OCI-LY3 (cell line): Measurements from ENCODE around the gene NFIB.

ENCODE experiments used
- H2AFZ ChIP-seq: fragments of 200-600, 300-600 bp; shearing (Covaris generic); 2 replicates; pipeline ENCODE4 v1.6.0; 2014; ENCODE audit warnings: antibody characterized with exemption, low read depth, low read length
- H3K27ac ChIP-seq: fragments of 200-600, 300-600 bp; sonication (generic); 2 replicates; pipeline ENCODE4 v1.5.1; 2014; ENCODE audit warnings: mild to moderate bottlenecking, low read length, moderate library complexity, mixed read lengths
- H3K27me3 ChIP-seq: fragments of 200-600, 300-600 bp; sonication (generic); 2 replicates; pipeline ENCODE4 v1.6.1; 2014; ENCODE audit warnings: low read depth, low read length, mixed read lengths
- H3K36me3 ChIP-seq: fragments of 200-600, 300-600 bp; sonication (generic); replicated peaks from 2 replicates; pipeline ENCODE3; 2014; ENCODE audit warnings: low read depth, low read length, mixed read lengths
- H3K4me1 ChIP-seq: fragments of 300-600, 200-600 bp; sonication (generic); 2 replicates; pipeline ENCODE4 v1.6.1; 2014; ENCODE audit warnings: low read length, mixed read lengths
- H3K4me2 ChIP-seq: fragments of 200-600, 300-600 bp; sonication (generic); 2 replicates; pipeline ENCODE4 v1.6.1; 2014; ENCODE audit warnings: low read length, mixed read lengths
- H3K4me3 ChIP-seq: fragments of 300-600, 200-600 bp; sonication (generic); 2 replicates; pipeline ENCODE4 v1.5.1; 2014; ENCODE audit warnings: antibody characterized with exemption, mild to moderate bottlenecking, low read length, moderate library complexity
- H3K79me2 ChIP-seq: fragments of 300-600, 200-600 bp; shearing (Covaris generic); 2 replicates; pipeline ENCODE4 v1.6.1; 2014; ENCODE audit warnings: mild to moderate bottlenecking, low read length, mixed read lengths
- H3K9ac ChIP-seq: fragments of 300-600, 200-600 bp; shearing (Covaris generic); 2 replicates; pipeline ENCODE4 v1.6.0; 2014; ENCODE audit warnings: mild to moderate bottlenecking, low read length, moderate library complexity
- H3K9me3 ChIP-seq: fragments of 200-600, 300-600 bp; shearing (Covaris generic); 2 replicates; pipeline ENCODE4 v1.6.1; 2014; ENCODE audit warnings: low read length, mixed read lengths; ENCODE audit not compliant: insufficient read depth
- H4K20me1 ChIP-seq: fragments of 200-600, 300-600 bp; sonication (generic); 2 replicates; pipeline ENCODE4 v1.6.1; 2016; ENCODE audit warnings: low read length, mixed read lengths; ENCODE audit not compliant: insufficient read depth
- EZH2phosphoT487 ChIP-seq: fragments of 200-600 bp; shearing (Covaris generic); IDR thresholded peaks from 2 replicates; pipeline ENCODE4 v1.6.1; 2018; ENCODE audit warnings: antibody characterized with exemption, mixed run types, low read depth
- TF ChIP-seq, protein P1 (sequence below): fragments of 200-600, 300-600 bp; sonication (generic); IDR thresholded peaks from 2 replicates; pipeline ENCODE4 v1.5.1; 2014; ENCODE audit warnings: antibody characterized with exemption, low read length, low read depth

The NFIB gene

DNA sequence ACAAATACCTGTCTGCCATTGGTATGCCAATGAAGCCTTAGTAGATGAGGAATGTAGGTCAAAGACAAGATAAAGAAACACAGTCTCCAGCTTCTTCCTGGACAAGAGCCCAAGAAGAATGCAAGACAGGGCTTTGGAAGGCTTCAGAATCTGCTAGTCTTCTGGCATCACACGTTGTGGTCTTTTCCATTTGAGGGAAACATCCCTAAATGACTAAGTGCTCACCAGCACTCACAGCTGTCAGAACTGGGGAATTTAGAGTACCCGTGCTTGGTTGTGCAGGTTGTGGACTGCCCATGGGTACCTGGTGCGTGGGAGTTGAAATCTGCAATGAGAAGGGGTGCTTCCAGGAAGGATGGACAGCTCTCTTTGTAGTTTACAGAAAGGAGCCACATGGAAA lies 27.1 kb upstream of the NFIB start:
- H3K9me3 ChIP-seq: no peaks in the 10 kb centered on the region
- H3K36me3 ChIP-seq: no peaks in the 10 kb centered on the region
- peaks cover 13% of the 10 kb centered on the region for H3K4me1 ChIP-seq
- H3K79me2 ChIP-seq: no peaks in the 10 kb centered on the region
- H3K4me2 ChIP-seq: no peak overlapping the region
- peaks cover 33% of the 10 kb centered on the region for H3K27me3 ChIP-seq
- H2AFZ ChIP-seq: no peak overlapping the region
- TF ChIP-seq, protein P1, sequence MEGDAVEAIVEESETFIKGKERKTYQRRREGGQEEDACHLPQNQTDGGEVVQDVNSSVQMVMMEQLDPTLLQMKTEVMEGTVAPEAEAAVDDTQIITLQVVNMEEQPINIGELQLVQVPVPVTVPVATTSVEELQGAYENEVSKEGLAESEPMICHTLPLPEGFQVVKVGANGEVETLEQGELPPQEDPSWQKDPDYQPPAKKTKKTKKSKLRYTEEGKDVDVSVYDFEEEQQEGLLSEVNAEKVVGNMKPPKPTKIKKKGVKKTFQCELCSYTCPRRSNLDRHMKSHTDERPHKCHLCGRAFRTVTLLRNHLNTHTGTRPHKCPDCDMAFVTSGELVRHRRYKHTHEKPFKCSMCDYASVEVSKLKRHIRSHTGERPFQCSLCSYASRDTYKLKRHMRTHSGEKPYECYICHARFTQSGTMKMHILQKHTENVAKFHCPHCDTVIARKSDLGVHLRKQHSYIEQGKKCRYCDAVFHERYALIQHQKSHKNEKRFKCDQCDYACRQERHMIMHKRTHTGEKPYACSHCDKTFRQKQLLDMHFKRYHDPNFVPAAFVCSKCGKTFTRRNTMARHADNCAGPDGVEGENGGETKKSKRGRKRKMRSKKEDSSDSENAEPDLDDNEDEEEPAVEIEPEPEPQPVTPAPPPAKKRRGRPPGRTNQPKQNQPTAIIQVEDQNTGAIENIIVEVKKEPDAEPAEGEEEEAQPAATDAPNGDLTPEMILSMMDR: no peak
- TF ChIP-seq EZH2phosphoT487: no peak
- H3K27ac ChIP-seq: no peak overlapping the region
- H3K4me3 ChIP-seq: no peak overlapping the region
- H4K20me1 ChIP-seq: no peaks in the 10 kb centered on the region
- no peak overlapping the region for H3K9ac ChIP-seq

GRCh38 chr9:14340219-14340873 lies 26.4 kb upstream of the NFIB start:
- no peaks in the 10 kb centered on the region for H3K9me3 ChIP-seq
- no peaks in the 10 kb centered on the region for H3K36me3 ChIP-seq
- H3K9ac ChIP-seq: no peak overlapping the region
- no peaks in the 10 kb centered on the region for H4K20me1 ChIP-seq
- no peak overlapping the region for H3K4me3 ChIP-seq
- TF ChIP-seq, protein P1: no peak
- TF ChIP-seq EZH2phosphoT487: no peak
- peaks cover 33% of the 10 kb centered on the region for H3K27me3 ChIP-seq
- no peak overlapping the region for H2AFZ ChIP-seq
- H3K4me2 ChIP-seq: no peak overlapping the region
- H3K4me1 ChIP-seq: peaks cover 13% of the 10 kb centered on the region
- H3K27ac ChIP-seq: no peak overlapping the region
- no peaks in the 10 kb centered on the region for H3K79me2 ChIP-seq

GRCh38 chr9:14339746-14340145 lies 25.8 kb upstream of the NFIB start:
- no peaks in the 10 kb centered on the region for H3K9me3 ChIP-seq
- H3K4me3 ChIP-seq: no peak overlapping the region
- no peak overlapping the region for H2AFZ ChIP-seq
- H3K27me3 ChIP-seq: peaks cover 29% of the 10 kb centered on the region
- no peak overlapping the region for H3K4me2 ChIP-seq
- no peak overlapping the region for H3K9ac ChIP-seq
- H4K20me1 ChIP-seq: no peaks in the 10 kb centered on the region
- TF ChIP-seq EZH2phosphoT487: no peak
- TF ChIP-seq, protein P1: no peak
- no peak overlapping the region for H3K27ac ChIP-seq
- no peaks in the 10 kb centered on the region for H3K36me3 ChIP-seq
- H3K79me2 ChIP-seq: no peaks in the 10 kb centered on the region
- peaks cover 13% of the 10 kb centered on the region for H3K4me1 ChIP-seq

GRCh38 chr9:14337615-14338014 lies 23.7 kb upstream of the NFIB start:
- peaks cover 5% of the 10 kb centered on the region for H3K4me1 ChIP-seq
- no peaks in the 10 kb centered on the region for H3K79me2 ChIP-seq
- no peaks in the 10 kb centered on the region for H3K9me3 ChIP-seq
- no peak overlapping the region for H3K4me2 ChIP-seq
- no peak overlapping the region for H3K27ac ChIP-seq
- H3K4me3 ChIP-seq: no peak overlapping the region
- H3K9ac ChIP-seq: no peak overlapping the region
- TF ChIP-seq EZH2phosphoT487: no peak
- TF ChIP-seq, protein P1: no peak
- peaks cover 12% of the 10 kb centered on the region; the same call in 1 of the 2 replicates for H3K27me3 ChIP-seq
- no peaks in the 10 kb centered on the region for H4K20me1 ChIP-seq
- no peak overlapping the region for H2AFZ ChIP-seq
- no peaks in the 10 kb centered on the region for H3K36me3 ChIP-seq
